HG02588 (cell line): ENCODE results near the gene FLRT3.

Experiments
- ATAC-seq: cut with Tn5 transposase; IDR thresholded peaks from one replicate; pipeline ENCODE4 v1.9.1; 2021; ENCODE audit warnings: mild to moderate bottlenecking, moderate library complexity; ENCODE audit not compliant: unreplicated experiment

Gene FLRT3

GRCh38 chr20:14337400-14338171 lies at the start of gene FLRT3:
FLRT3 (minus strand) TSS chr20:14337612; CDS start chr20:14327506, 10,106 bp downstream.
- ATAC-seq, result peak; percentile 97

GRCh38 chr20:14386726-14387125 lies 49.3 kb upstream of the FLRT3 start:
- ATAC-seq, result no peak

GRCh38 chr20:14385176-14385740 lies 47.8 kb upstream of the FLRT3 start:
- ATAC-seq, result no peak

- ATAC-seq, result no peak
Measured at GRCh38 chr20:14384416-14385175, 47.2 kb upstream of the FLRT3 start.

- ATAC-seq, result no peak
Measured at GRCh38 chr20:14383335-14383734, 45.9 kb upstream of the FLRT3 start.

- no peak for ATAC-seq
Measured at GRCh38 chr20:14378326-14378725, 40.9 kb upstream of the FLRT3 start.

- ATAC-seq, result no peak
Measured at GRCh38 chr20:14375416-14375985, 38.1 kb upstream of the FLRT3 start.

- ATAC-seq, result no peak
Measured at GRCh38 chr20:14374196-14374595, 36.8 kb upstream of the FLRT3 start.

GRCh38 chr20:14361509-14362345 lies 24.3 kb upstream of the FLRT3 start:
- no peak for ATAC-seq

GRCh38 chr20:14360416-14360815 lies 23.0 kb upstream of the FLRT3 start:
- ATAC-seq, result no peak

GRCh38 chr20:14355791-14356190 lies 18.4 kb upstream of the FLRT3 start:
- no peak for ATAC-seq

GRCh38 chr20:14344746-14345145 lies 7.3 kb upstream of the FLRT3 start:
- ATAC-seq, result no peak

- no peak for ATAC-seq
Measured at GRCh38 chr20:14343491-14344065, 6.2 kb upstream of the FLRT3 start.

- ATAC-seq, result no peak
Measured at GRCh38 chr20:14342918-14343317, 5.5 kb upstream of the FLRT3 start.

- no peak for ATAC-seq
Measured at GRCh38 chr20:14341801-14342200, 4.4 kb upstream of the FLRT3 start.

GRCh38 chr20:14336686-14337085 lies 726 bp downstream of the FLRT3 start:
- no peak for ATAC-seq

- ATAC-seq, result no peak
Measured at GRCh38 chr20:14335052-14335451, 2.4 kb downstream of the FLRT3 start.

- ATAC-seq, result no peak
Measured at GRCh38 chr20:14334306-14334930, 3.0 kb downstream of the FLRT3 start.

GRCh38 chr20:14333721-14334120 lies 3.7 kb downstream of the FLRT3 start:
- ATAC-seq, result no peak

- ATAC-seq, result no peak
Measured at GRCh38 chr20:14332866-14333265, 4.5 kb downstream of the FLRT3 start.
